GM12878 (cell line): ENCODE data around the gene LCE1D. TPM values are rescaled to one million over a fixed set of nuclear protein-coding genes. Genes with fewer than 3 reads are reported as not detected.

Experiments
- ATAC-seq: fragments of 200-7000 bp; cut with Tn5 transposase; 3 replicates; pipeline ENCODE4 v1.9.1; 2020; ENCODE audit warnings: mild to moderate bottlenecking, moderate library complexity
- BruUV-seq: library from RNA; stranded (reverse); fragments of 400-500 nt; replicated peaks from 2 replicates; lab custom pipeline; 2021; lab: Mats Ljungman, UMichigan
- CTCF ChIA-PET: fragments of 300-600 bp; sonication (Branson Sonifier 250); formaldehyde crosslinking; extraction: SDS; loops from one replicate; lab custom pipeline; 2021; ENCODE audit warnings: inconsistent platforms; lab: Yijun Ruan, JAX
- POLR2A ChIA-PET: fragments of 350-600 bp; formaldehyde crosslinking; extraction: SDS; loops from one replicate; lab custom pipeline; 2021; ENCODE audit warnings: inconsistent platforms; lab: Charles Lee
- RAD21 ChIA-PET: fragments of 300-600 bp; sonication (Branson Sonifier 250); formaldehyde crosslinking; loops from one replicate; lab custom pipeline; 2023; ENCODE audit warnings: antibody characterized with exemption; ENCODE audit not compliant: unreplicated experiment; lab: Charles Lee
- SMC1A ChIA-PET: fragments of 300-600 bp; sonication (Branson Sonifier 250); formaldehyde crosslinking; loops from one replicate; lab custom pipeline; 2023; ENCODE audit not compliant: unreplicated experiment, uncharacterized antibody; lab: Charles Lee
- DNase-seq: peaks from one replicate; pipeline ENCODE4 v3.0.0-alpha.2; 2011; ENCODE audit warnings: low read depth, low spot score
- FAIRE-seq: peaks from 3 replicates; lab custom pipeline; 2011; peaks lifted over from hg19 to GRCh38; lab: Jason Lieb, UNC
- H2AFZ ChIP-seq: 2 replicates; pipeline ENCODE4 v1.6.0; 2011; ENCODE audit warnings: low read depth, low read length, control low read depth; ENCODE audit not compliant: control insufficient read depth
- H3K27ac ChIP-seq: 2 replicates; pipeline ENCODE4 v1.5.1; 2011; ENCODE audit warnings: control low read depth; ENCODE audit not compliant: control insufficient read depth, insufficient read depth
- H3K27me3 ChIP-seq, 2 experiments: replicated peaks in 1 of 2; 2 replicates each; pipeline versions ENCODE4 v1.6.0 to v1.6.1; 2011; ENCODE audit warnings: low read length in 1 of 2; ENCODE audit not compliant: control insufficient read depth in 2 of 2, insufficient read depth in 2 of 2
- H3K36me3 ChIP-seq, 2 experiments: 2 replicates each; pipeline ENCODE4 v1.5.1; 2011; ENCODE audit warnings: low read length in 1 of 2; ENCODE audit not compliant: control insufficient read depth in 2 of 2, insufficient read depth in 2 of 2
- H3K4me1 ChIP-seq: 2 replicates; pipeline ENCODE4 v1.6.1; 2011; ENCODE audit warnings: mild to moderate bottlenecking, low read length, moderate library complexity, mixed read lengths; ENCODE audit not compliant: control insufficient read depth, insufficient read depth
- H3K4me2 ChIP-seq: 2 replicates; pipeline ENCODE4 v1.6.0; 2011; ENCODE audit warnings: control low read depth; ENCODE audit not compliant: control insufficient read depth, insufficient read depth
- H3K4me3 ChIP-seq: fragments of 200-600 bp; sonication (generic); 2 replicates; pipeline ENCODE4 v1.5.1; 2016
- H3K79me2 ChIP-seq: 2 replicates; pipeline ENCODE4 v1.6.0; 2011; ENCODE audit warnings: low read length; ENCODE audit not compliant: control insufficient read depth, insufficient read depth
- H3K9ac ChIP-seq: 2 replicates; pipeline ENCODE4 v1.8.0; 2011; ENCODE audit warnings: low read length, control low read depth, mixed read lengths; ENCODE audit not compliant: control insufficient read depth, insufficient read depth
- H3K9me3 ChIP-seq: replicated peaks from 3 replicates; pipeline ENCODE4 v1.5.1; 2011; ENCODE audit warnings: mild to moderate bottlenecking, low read length; ENCODE audit not compliant: control insufficient read depth, insufficient read depth
- H4K20me1 ChIP-seq: 2 replicates; pipeline ENCODE4 v1.6.0; 2011; ENCODE audit not compliant: control insufficient read depth, insufficient read depth
- CEBPB ChIP-seq, 2 experiments: fragments of 150-350 bp in 1 of 2; IDR thresholded peaks; 2 replicates each; pipeline ENCODE4 v1.6.1; 2012 to 2014; ENCODE audit warnings: low read depth in 2 of 2, low read length in 2 of 2, borderline replicate concordance in 1 of 2, inconsistent platforms in 1 of 2
- CTCF ChIP-seq, 3 experiments: IDR thresholded peaks in 2 of 3; conservative IDR thresholded peaks in 1 of 3; 2 replicates each; pipeline ENCODE4 v1.5.1; 2011; ENCODE audit warnings: low read depth in 3 of 3, low read length in 3 of 3, mild to moderate bottlenecking in 3 of 3, control low read depth in 2 of 3, moderate library complexity in 2 of 3, inconsistent platforms in 1 of 3, mixed read lengths in 1 of 3; ENCODE audit not compliant: control insufficient read depth in 2 of 3, insufficient read depth in 1 of 3; ENCODE audit errors: extremely low read depth in 1 of 3
- FOXM1 ChIP-seq: IDR thresholded peaks from 2 replicates; pipeline ENCODE4 v1.6.1; 2012; ENCODE audit warnings: low read depth, mild to moderate bottlenecking, inconsistent platforms, low read length, moderate library complexity
- USF2 ChIP-seq: IDR thresholded peaks from 2 replicates; pipeline ENCODE4 v1.6.1; 2011; ENCODE audit warnings: low read depth, low read length, improper control_type of control experiment, borderline replicate concordance
- ZSCAN29 ChIP-seq: fragments of 450-650 bp; IDR thresholded peaks from 2 replicates; pipeline ENCODE4 v1.6.1; 2017; ENCODE audit warnings: mild to moderate bottlenecking, moderate library complexity
- WGBS: methylation state at CpG from one replicate; pipeline ENCODE4 v1.1.6; 2016; ENCODE audit warnings: low lambda C conversion rate; ENCODE audit not compliant: insufficient replicate concordance, insufficient coverage; ENCODE audit errors: missing lambda C conversion rate; 5-methylcytosine and 5-hydroxymethylcytosine counted together
- in situ Hi-C: fragments of 300-500 bp; cut with MboI; formaldehyde crosslinking; loops from 9 replicates; pipeline ENCODE4 v1.14.3; 2018; ENCODE audit warnings: mixed read lengths
- intact Hi-C: fragments of 100-400 bp; cut with micrococcal nuclease; formaldehyde crosslinking; loops from one replicate; pipeline ENCODE4 v1.14.2; 2022; ENCODE audit not compliant: unreplicated experiment
- polyA plus RNA-seq, 11 experiments: library from polyadenylated mRNA; depleted of rRNA in 4 of 11; unstranded in 6 of 11; stranded (reverse) in 5 of 11; fragments of >200 nt; fragmentation: Nextera tagmentation in 4 of 11; fragmentation: Illumina TruSeq in 1 of 11; extraction: Ambion mirVana in 4 of 11; extraction: Trizol in 1 of 11; gene quantifications; 1 replicate in 1 of 11; 2 replicates in 10 of 11; pipeline versions ENCODE4 v1.2.1 to v1.2.3, GENCODE V29; 2011 to 2016; ENCODE audit warnings: inconsistent platforms in 2 of 11, missing spikeins in 2 of 11, low read depth in 1 of 11
- total RNA-seq, 4 experiments: library from RNA; depleted of rRNA in 3 of 4; stranded (reverse); fragments of >200 nt in 3 of 4; fragmentation: Illumina TruSeq in 1 of 4; extraction: Trizol in 1 of 4; gene quantifications; 2 replicates each; pipeline versions ENCODE4 v1.2.1 to v1.2.3, GENCODE V29; 2013 to 2021

Gene LCE1D
- total and polyA plus RNA-seq, 10 of the 15 experiments (the other 5 are each of a cell fraction or from before 2014, with no cell fraction given): not detected

- Histone ChIP-seq H3K4me3 (no peak within 1 kb of the TSS), H3K9ac (no peak within 1 kb of the TSS), H3K36me3 (no peaks in the 10 kb centered on the region), H3K27me3 (peaks cover 0 to 6% of the 10 kb centered on the region in 2 experiments), H3K4me1 (no peaks in the 10 kb centered on the region), H3K79me2 (no peaks in the 10 kb centered on the region), H3K9me3 (no peaks in the 10 kb centered on the region), H3K4me2 (no peak within 1 kb of the TSS), H4K20me1 (no peaks in the 10 kb centered on the region), H2AFZ (no peak within 1 kb of the TSS), H3K27ac (no peak within 1 kb of the TSS)
- RAD21 ChIA-PET: no interaction called here
- intact Hi-C loops (no loop called here), in situ Hi-C loops (no loop called here)
- DNase-seq: no peak
- peak; percentile 73 for ATAC-seq
- no peak for FAIRE-seq
- POLR2A ChIA-PET: no interaction called here
- CTCF ChIA-PET: no interaction called here
- no peak for TF ChIP-seq CEBPB (IDR thresholded peaks at IDR 0.05; ENCODE audit: borderline replicate concordance in 1 of 2, low read depth in 2 of 2, low read length in 2 of 2)
- no peak for TF ChIP-seq USF2
- TF ChIP-seq FOXM1: no peak
- TF ChIP-seq CTCF (IDR thresholded peaks at IDR 0.05 in 2 of 3, conservative IDR thresholded peaks at IDR 0.05 in 1 of 3; ENCODE audit: control insufficient read depth in 2 of 3, extremely low read depth in 1 of 3, insufficient read depth in 1 of 3, low read depth in 3 of 3, low read length in 3 of 3): 0 out of 6 replicates have a peak, but pooled peaks of 2 of the 3 experiments have one; percentile 6 to 7
- no peak for TF ChIP-seq ZSCAN29
- SMC1A ChIA-PET: no interaction called here
- 0% methylated on average over 6 of the region's 6 CpGs for WGBS
- BruUV-seq: no TSS peak
Observed at GRCh38 chr1:152774875-152775274, 21.6 kb upstream of the LCE1D start, which contains the start of gene LCE1F. TSS of gene LCE1F (plus strand) at chr1:152775140. CDS start at chr1:152776372, 1,232 bp downstream.
